Omental fat pad (tissue), 4 donors: ENCODE data around the gene LRRN3. TPM values are rescaled to one million over a fixed set of nuclear protein-coding genes. Genes with fewer than 3 reads are reported as not detected.

Source experiments
- ATAC-seq: fragments of 150-250 bp; one replicate; pipeline ENCODE4 v1.9.1; 2016; ENCODE audit warnings: mild to moderate bottlenecking, moderate library complexity; ENCODE audit not compliant: low FRiP score
- DNase-seq: peaks from one replicate; pipeline ENCODE4 v3.0.0-alpha.2; 2019; ENCODE audit warnings: low spot score
- total RNA-seq, 4 donors: library from RNA; depleted of rRNA; stranded (reverse); fragments of >200 nt; gene quantifications; one replicate each; pipeline ENCODE4 v1.1.0, GENCODE V29; 2016
- TF ChIP-seq, protein P1 (sequence below), 3 donors: fragments of 450-650 bp; IDR thresholded peaks; one replicate each; pipeline ENCODE4 v1.5.1; 2016 to 2017; ENCODE audit warnings: antibody characterized with exemption in 3 of 3, mild to moderate bottlenecking in 3 of 3, moderate library complexity in 2 of 3

LRRN3 gene
- total RNA-seq, 4 donors from 2014 or later: 1.7 to 5.3 (median 2.7) TPM

DNA sequence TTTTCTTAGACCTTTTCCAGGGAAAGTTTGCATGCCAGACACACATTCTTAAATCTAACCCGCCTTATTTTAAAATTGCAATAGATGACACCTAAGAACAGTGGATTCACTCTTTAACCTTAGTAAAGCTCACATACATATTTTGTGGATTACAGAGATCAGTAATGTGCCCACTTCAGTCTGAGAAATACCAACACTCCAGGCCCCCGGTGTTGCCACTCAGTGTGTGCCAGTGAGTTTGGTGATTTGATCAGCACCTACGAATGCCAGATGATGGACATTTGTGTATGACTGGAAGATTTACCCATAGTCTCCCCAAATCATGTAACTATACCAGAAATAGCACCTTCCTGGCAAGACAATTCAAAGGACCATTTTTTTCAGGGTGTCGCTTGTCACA, 2.6 kb downstream of the LRRN3 start:
- TF ChIP-seq, protein P1, sequence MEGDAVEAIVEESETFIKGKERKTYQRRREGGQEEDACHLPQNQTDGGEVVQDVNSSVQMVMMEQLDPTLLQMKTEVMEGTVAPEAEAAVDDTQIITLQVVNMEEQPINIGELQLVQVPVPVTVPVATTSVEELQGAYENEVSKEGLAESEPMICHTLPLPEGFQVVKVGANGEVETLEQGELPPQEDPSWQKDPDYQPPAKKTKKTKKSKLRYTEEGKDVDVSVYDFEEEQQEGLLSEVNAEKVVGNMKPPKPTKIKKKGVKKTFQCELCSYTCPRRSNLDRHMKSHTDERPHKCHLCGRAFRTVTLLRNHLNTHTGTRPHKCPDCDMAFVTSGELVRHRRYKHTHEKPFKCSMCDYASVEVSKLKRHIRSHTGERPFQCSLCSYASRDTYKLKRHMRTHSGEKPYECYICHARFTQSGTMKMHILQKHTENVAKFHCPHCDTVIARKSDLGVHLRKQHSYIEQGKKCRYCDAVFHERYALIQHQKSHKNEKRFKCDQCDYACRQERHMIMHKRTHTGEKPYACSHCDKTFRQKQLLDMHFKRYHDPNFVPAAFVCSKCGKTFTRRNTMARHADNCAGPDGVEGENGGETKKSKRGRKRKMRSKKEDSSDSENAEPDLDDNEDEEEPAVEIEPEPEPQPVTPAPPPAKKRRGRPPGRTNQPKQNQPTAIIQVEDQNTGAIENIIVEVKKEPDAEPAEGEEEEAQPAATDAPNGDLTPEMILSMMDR (IDR thresholded peaks at IDR 0.05): no peak
- no peak for ATAC-seq
- DNase-seq: no peak

GRCh38 chr7:111094419-111094818, 3.5 kb downstream of the LRRN3 start:
- DNase-seq (no peak), ATAC-seq (no peak)
- TF ChIP-seq, protein P1 (IDR thresholded peaks at IDR 0.05): no peak

- ATAC-seq: no peak
- TF ChIP-seq, protein P1 (IDR thresholded peaks at IDR 0.05): no peak
Measured at GRCh38 chr7:111096997-111097396, 6.1 kb downstream of the LRRN3 start.

GRCh38 chr7:111098011-111098925, 7.3 kb downstream of the LRRN3 start:
- TF ChIP-seq, protein P1 (IDR thresholded peaks at IDR 0.05): no peak
- no peak for ATAC-seq
- no peak for DNase-seq

More at GRCh38 chr7:111096997-111097396, 6.1 kb downstream of the LRRN3 start:
- DNase-seq: no peak

DNA sequence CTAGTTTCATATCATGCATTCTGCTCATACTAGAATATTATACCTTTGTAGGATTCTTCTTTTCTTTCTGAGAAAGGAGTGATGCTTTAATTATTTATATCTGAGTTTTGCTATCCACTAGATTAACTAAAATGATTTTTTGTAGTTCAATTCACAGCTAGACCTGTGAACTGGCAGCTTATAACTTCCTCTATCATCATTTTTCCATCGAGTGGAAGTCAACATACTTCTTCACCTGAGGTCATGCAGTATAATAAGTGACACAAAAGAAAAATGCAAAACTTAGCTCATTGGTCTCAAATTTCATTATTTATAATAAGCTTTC, 8.0 kb downstream of the LRRN3 start:
- DNase-seq (no peak), ATAC-seq (no peak)
- TF ChIP-seq, protein P1 (IDR thresholded peaks at IDR 0.05): no peak

DNA sequence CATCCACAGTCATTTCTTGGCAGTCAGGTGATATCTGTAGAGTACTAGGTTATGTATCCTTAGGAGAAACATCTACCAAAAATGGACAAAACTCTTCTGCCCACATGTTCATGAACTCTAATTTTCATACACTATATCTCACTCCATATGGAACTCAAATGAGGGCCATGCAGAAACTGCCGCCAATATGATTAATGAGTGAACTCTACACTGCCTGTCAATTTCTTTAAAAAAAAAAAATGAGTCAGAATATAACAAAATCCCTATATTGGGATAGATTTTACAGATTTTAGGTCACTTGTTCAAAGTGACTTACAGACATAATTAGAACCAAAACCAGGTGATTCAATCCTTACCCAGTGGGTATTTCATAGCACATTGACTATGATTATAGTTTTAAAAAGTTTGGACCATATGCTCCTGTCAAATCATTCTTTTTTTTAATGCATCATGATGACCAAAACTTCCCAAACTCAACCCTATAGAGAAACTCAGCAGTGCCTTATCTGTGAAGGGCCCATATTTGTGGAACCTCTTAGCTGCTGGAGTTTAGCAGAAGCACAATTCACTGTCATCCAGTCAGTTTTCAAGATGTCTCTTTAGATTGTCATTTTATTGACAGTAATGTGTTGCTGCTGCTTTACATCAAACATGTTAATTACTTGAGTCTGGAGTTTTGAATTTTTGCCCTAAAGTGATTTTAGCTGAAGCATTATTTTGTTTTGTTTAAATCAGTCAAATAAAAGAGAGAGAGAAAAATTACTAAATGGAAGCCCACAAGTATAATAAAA, 11.1 kb downstream of the LRRN3 start:
- no peak for ATAC-seq
- TF ChIP-seq, protein P1 (IDR thresholded peaks at IDR 0.05): no peak
- DNase-seq: no peak
